CD4-positive, alpha-beta memory T cell (primary cell): ENCODE measurements around the gene NOS1. TPM values are rescaled to one million over a fixed set of nuclear protein-coding genes. Genes with fewer than 3 reads are reported as not detected.

ENCODE experiments used
- CTCF ChIA-PET: fragments of 350-600 bp; sonication (Branson Sonifier 250); formaldehyde crosslinking; loops from one replicate; lab custom pipeline; 2021; ENCODE audit warnings: inconsistent platforms; ENCODE audit not compliant: partially characterized antibody; lab: Charles Lee
- POLR2A ChIA-PET: fragments of 350-600 bp; sonication (Branson Sonifier 250); formaldehyde crosslinking; loops from one replicate; lab custom pipeline; 2021; ENCODE audit not compliant: partially characterized antibody; lab: Charles Lee
- DNase-seq, 5 donors: peaks; one replicate each; pipeline versions ENCODE4 v3.0.0 to v3.0.0-alpha.2; 2020 to 2022; ENCODE audit warnings: mixed read lengths in 1 of 5
- H3K27ac ChIP-seq: one replicate; pipeline ENCODE4 v1.7.0; 2013; ENCODE audit warnings: low read depth, low read length
- H3K27me3 ChIP-seq: 2 replicates; pipeline ENCODE4 v1.7.0; 2013; ENCODE audit warnings: mild to moderate bottlenecking, low read length, moderate library complexity; ENCODE audit not compliant: insufficient read depth
- H3K36me3 ChIP-seq: 2 replicates; pipeline ENCODE4 v1.7.0; 2013; ENCODE audit warnings: mild to moderate bottlenecking, low read length, moderate library complexity; ENCODE audit not compliant: insufficient read depth
- H3K4me1 ChIP-seq: 2 replicates; pipeline ENCODE4 v1.7.0; 2013; ENCODE audit warnings: mild to moderate bottlenecking, low read length, moderate library complexity; ENCODE audit not compliant: insufficient read depth
- H3K4me3 ChIP-seq, 2 donors: one replicate each; pipeline ENCODE4 v1.7.0; 2013; ENCODE audit warnings: low read length in 2 of 2, mild to moderate bottlenecking in 1 of 2
- H3K9me3 ChIP-seq, 2 donors: one replicate each; pipeline ENCODE4 v1.7.0; 2013; ENCODE audit warnings: low read length in 2 of 2, control low read depth in 1 of 2; ENCODE audit not compliant: control insufficient read depth in 1 of 2
- H3K27ac Mint-ChIP-seq, 7 donors: one replicate each; pipeline ENCODE4 v1.8.0; 2020 to 2021; ENCODE audit warnings: mixed read lengths in 7 of 7, mild to moderate bottlenecking in 6 of 7, inconsistent platforms in 3 of 7, moderate library complexity in 3 of 7
- H3K27me3 Mint-ChIP-seq, 2 donors: one replicate each; pipeline ENCODE4 v1.8.0; 2020 to 2021; ENCODE audit warnings: mixed read lengths in 2 of 2
- H3K36me3 Mint-ChIP-seq, 2 donors: one replicate each; pipeline ENCODE4 v1.8.0; 2020 to 2021; ENCODE audit warnings: mixed read lengths in 2 of 2, inconsistent platforms in 1 of 2, mild to moderate bottlenecking in 1 of 2
- H3K4me1 Mint-ChIP-seq, 4 donors: one replicate each; pipeline ENCODE4 v1.8.0; 2020 to 2021; ENCODE audit warnings: mixed read lengths in 4 of 4, mild to moderate bottlenecking in 1 of 4
- H3K4me3 Mint-ChIP-seq, 8 donors: one replicate each; pipeline ENCODE4 v1.8.0; 2020 to 2021; ENCODE audit warnings: mixed read lengths in 8 of 8, mild to moderate bottlenecking in 7 of 8, moderate library complexity in 6 of 8, inconsistent platforms in 3 of 8
- H3K9me3 Mint-ChIP-seq, 8 donors: one replicate each; pipeline ENCODE4 v1.8.0; 2020 to 2021; ENCODE audit warnings: mixed read lengths in 8 of 8, mild to moderate bottlenecking in 5 of 8, inconsistent platforms in 3 of 8, moderate library complexity in 1 of 8
- intact Hi-C: fragments of 100-400 bp; cut with micrococcal nuclease; formaldehyde crosslinking; loops from one replicate; pipeline ENCODE4 v1.15.1; 2023
- polyA plus RNA-seq, 2 donors: library from polyadenylated mRNA; unstranded; fragments of 300-500 nt; fragmentation: Illumina TruSeq; gene quantifications; one replicate each; pipeline ENCODE4 v1.2.3, GENCODE V29; 2021
- total RNA-seq, 2 experiments: library from RNA; stranded (reverse); gene quantifications; one replicate each; pipeline ENCODE4 v1.2.3, GENCODE V29; 2021

The NOS1 gene
- total and polyA plus RNA-seq, 4 experiments from 2014 or later, result not detected

GRCh38 chr12:117298191-117298590, 63.2 kb downstream of the NOS1 start:
- ChIA-PET CTCF (no interaction called here), POLR2A (no interaction called here)
- Mint-ChIP-seq H3K27me3 (peaks cover 3 to 4% of the 10 kb centered on the region in 2 donors), H3K36me3 (no peaks in the 10 kb centered on the region), H3K4me3 (no peak overlapping the region), H3K27ac (no peak overlapping the region), H3K4me1 (no peaks in the 10 kb centered on the region), H3K9me3 (peaks cover 0 to 10% (median 5%) of the 10 kb centered on the region in 8 donors)
- Histone ChIP-seq H3K4me3 (no peak overlapping the region), H3K36me3 (no peaks in the 10 kb centered on the region), H3K27ac (no peak overlapping the region), H3K9me3 (no peaks in the 10 kb centered on the region), H3K4me1 (no peaks in the 10 kb centered on the region), H3K27me3 (no peaks in the 10 kb centered on the region)
- intact Hi-C loops, result no loop called here
- no peak for DNase-seq

DNA sequence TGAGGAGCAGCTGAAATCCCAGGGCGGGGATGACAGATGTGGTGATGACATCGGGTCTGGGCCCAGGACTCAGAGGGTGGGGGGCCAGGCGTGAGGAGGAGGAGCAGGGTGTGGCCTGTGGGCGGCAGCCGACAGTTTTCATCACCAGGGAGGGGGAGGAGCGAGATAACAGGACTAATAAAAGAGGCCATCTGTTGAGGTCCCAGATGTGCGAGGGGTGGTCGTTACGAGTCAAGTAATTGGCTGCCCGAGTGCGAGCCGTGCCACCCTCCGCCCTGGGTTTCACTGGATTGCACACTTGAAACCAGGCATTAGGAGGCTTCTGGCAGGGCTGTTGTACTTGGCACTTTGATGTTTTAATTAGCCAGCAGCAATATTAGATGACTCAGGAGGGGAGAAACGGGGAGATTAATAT, 67.2 kb downstream of the NOS1 start:
- H3K4me1 Mint-ChIP-seq, result no peaks in the 10 kb centered on the region
- peaks cover 0 to 10% (median 5%) of the 10 kb centered on the region in 8 donors for H3K9me3 Mint-ChIP-seq
- no peaks in the 10 kb centered on the region for H3K36me3 Mint-ChIP-seq
- CTCF ChIA-PET, result no interaction called here
- Histone ChIP-seq H3K9me3 (no peaks in the 10 kb centered on the region), H3K27ac (no peak overlapping the region), H3K36me3 (no peaks in the 10 kb centered on the region), H3K4me1 (no peaks in the 10 kb centered on the region), H3K27me3 (no peaks in the 10 kb centered on the region), H3K4me3 (no peak overlapping the region)
- POLR2A ChIA-PET, result no interaction called here
- H3K4me3 Mint-ChIP-seq, result no peak overlapping the region
- no peak overlapping the region for H3K27ac Mint-ChIP-seq
- DNase-seq, result no peak
- H3K27me3 Mint-ChIP-seq, result peaks cover 3 to 7% of the 10 kb centered on the region in 2 donors
- intact Hi-C loops, result no loop called here

- peaks cover 3 to 7% of the 10 kb centered on the region in 2 donors for H3K27me3 Mint-ChIP-seq
These were observed 67.9 kb downstream of the NOS1 start for GRCh38 chr12:117293510-117293909.

DNA sequence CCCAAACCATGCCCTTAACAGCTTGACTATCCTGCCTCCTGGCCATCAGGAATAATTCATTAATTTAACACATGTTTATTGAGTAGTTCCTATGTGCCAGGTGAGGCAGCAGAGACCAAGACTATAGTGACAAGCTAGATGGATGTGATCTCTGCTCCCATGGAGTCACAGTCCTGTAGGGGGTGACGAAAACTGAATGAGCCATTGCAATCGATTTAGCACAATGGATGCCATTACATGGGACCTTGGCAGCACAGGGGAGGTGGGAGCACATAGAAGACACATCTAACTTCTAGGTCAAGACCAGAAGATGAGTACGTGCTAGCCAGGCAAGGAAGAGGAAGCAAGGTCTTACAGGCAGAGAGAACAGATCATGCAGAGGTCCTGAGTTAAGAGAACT, 68.7 kb downstream of the NOS1 start:
- no peak for DNase-seq
- intact Hi-C loops, result no loop called here
- Histone ChIP-seq H3K4me1 (no peaks in the 10 kb centered on the region), H3K27ac (no peak overlapping the region), H3K36me3 (no peaks in the 10 kb centered on the region), H3K9me3 (no peaks in the 10 kb centered on the region), H3K4me3 (no peak overlapping the region), H3K27me3 (no peaks in the 10 kb centered on the region)
- Mint-ChIP-seq H3K4me1 (no peaks in the 10 kb centered on the region), H3K27me3 (peaks cover 1 to 7% of the 10 kb centered on the region in 2 donors), H3K27ac (no peak overlapping the region), H3K4me3 (no peak overlapping the region), H3K36me3 (no peaks in the 10 kb centered on the region), H3K9me3 (peaks cover 0 to 10% (median 5%) of the 10 kb centered on the region in 8 donors)
- CTCF ChIA-PET, result no interaction called here
- POLR2A ChIA-PET, result no interaction called here

More at GRCh38 chr12:117293510-117293909, 67.9 kb downstream of the NOS1 start:
- Mint-ChIP-seq H3K27ac (no peak overlapping the region), H3K4me1 (no peaks in the 10 kb centered on the region), H3K4me3 (no peak overlapping the region), H3K36me3 (no peaks in the 10 kb centered on the region), H3K9me3 (peaks cover 0 to 10% (median 5%) of the 10 kb centered on the region in 8 donors)
- Histone ChIP-seq H3K4me1 (no peaks in the 10 kb centered on the region), H3K9me3 (no peaks in the 10 kb centered on the region), H3K27me3 (no peaks in the 10 kb centered on the region), H3K4me3 (no peak overlapping the region), H3K36me3 (no peaks in the 10 kb centered on the region), H3K27ac (no peak overlapping the region)
- POLR2A ChIA-PET, result no interaction called here
- CTCF ChIA-PET, result no interaction called here
- DNase-seq, result no peak
- intact Hi-C loops, result no loop called here

DNA sequence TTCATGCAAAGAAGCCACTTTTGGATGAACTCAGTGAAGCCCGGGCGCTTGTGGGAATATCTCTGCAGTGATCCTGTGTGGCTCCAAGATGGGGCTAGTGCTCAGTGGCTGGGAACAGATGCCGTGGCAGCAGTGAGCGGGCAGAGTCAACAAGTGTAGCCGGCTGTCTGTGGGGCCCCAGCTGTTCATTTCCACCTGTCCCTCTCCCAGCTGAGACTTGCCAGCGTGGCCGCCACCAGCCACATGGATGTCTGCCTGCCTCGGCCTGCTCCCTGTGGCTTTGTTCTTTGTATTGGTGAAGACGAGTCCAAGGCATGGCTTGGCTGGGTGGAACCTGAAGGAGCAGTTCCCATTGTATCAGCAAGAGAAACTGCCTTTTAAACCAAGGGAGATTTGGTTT, 77.3 kb downstream of the NOS1 start:
- H3K36me3 ChIP-seq, result no peaks in the 10 kb centered on the region
- no peaks in the 10 kb centered on the region for H3K9me3 ChIP-seq
- no peaks in the 10 kb centered on the region for H3K27me3 ChIP-seq
- intact Hi-C loops, result no loop called here
- Mint-ChIP-seq H3K9me3 (peaks cover 0 to 8% (median 2%) of the 10 kb centered on the region in 8 donors), H3K27me3 (peaks cover 0 to 19% of the 10 kb centered on the region in 2 donors), H3K4me3 (no peak overlapping the region), H3K27ac (no peak overlapping the region), H3K4me1 (no peaks in the 10 kb centered on the region), H3K36me3 (no peaks in the 10 kb centered on the region)
- no peak overlapping the region for H3K4me3 ChIP-seq
- CTCF ChIA-PET, result no interaction called here
- POLR2A ChIA-PET, result no interaction called here
- no peak for DNase-seq
- no peaks in the 10 kb centered on the region for H3K4me1 ChIP-seq
- H3K27ac ChIP-seq, result no peak overlapping the region

GRCh38 chr12:117282490-117282889, 78.9 kb downstream of the NOS1 start:
- H3K4me3 ChIP-seq, result no peak overlapping the region
- POLR2A ChIA-PET, result no interaction called here
- no peaks in the 10 kb centered on the region for H3K27me3 ChIP-seq
- Mint-ChIP-seq H3K36me3 (no peaks in the 10 kb centered on the region), H3K27me3 (peaks cover 0 to 19% of the 10 kb centered on the region in 2 donors), H3K4me1 (no peaks in the 10 kb centered on the region), H3K4me3 (no peak overlapping the region), H3K9me3 (peaks cover 0 to 8% (median 2%) of the 10 kb centered on the region in 8 donors), H3K27ac (no peak overlapping the region)
- no peak for DNase-seq
- no peaks in the 10 kb centered on the region for H3K9me3 ChIP-seq
- intact Hi-C loops, result no loop called here
- no peaks in the 10 kb centered on the region for H3K36me3 ChIP-seq
- H3K27ac ChIP-seq, result no peak overlapping the region
- CTCF ChIA-PET, result no interaction called here
- no peaks in the 10 kb centered on the region for H3K4me1 ChIP-seq

DNA sequence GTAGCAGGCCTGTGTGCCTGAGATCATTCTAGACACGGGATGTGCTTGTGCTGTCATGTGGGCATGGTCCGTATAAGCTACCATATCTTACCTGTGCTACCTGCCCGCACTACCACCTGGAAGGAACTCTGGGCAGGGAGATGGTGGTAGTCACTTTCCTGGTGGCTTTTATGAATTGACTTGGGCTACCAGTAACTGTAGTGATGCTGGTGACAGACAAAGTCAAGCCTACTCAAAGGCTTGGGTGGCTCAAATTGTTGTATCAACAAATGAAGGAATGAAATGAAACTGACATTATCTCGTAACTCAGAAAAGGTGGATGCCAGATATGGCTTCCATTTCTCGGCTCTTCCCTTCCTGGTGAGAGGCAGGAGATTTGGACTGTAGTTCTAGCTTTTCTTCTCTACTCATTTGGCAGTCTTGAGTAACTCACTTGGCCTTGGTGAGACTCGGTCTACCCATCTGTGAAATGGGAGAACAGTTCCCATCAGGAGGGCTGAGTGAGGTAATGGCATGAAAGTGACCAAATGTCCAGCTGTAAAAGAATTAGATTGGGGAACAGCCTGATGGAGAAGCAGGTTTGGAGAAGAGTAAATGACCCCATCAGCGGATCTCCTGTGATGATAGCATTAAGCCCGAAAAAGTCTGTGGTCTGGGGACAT, 81.3 kb downstream of the NOS1 start:
- Mint-ChIP-seq H3K27ac (peak overlapping the region in 1 of 7 donors; percentile 42), H3K4me3 (no peak overlapping the region), H3K36me3 (no peaks in the 10 kb centered on the region), H3K27me3 (peaks cover 2 to 20% of the 10 kb centered on the region in 2 donors), H3K9me3 (peaks cover 0 to 8% (median 3%) of the 10 kb centered on the region in 8 donors), H3K4me1 (no peaks in the 10 kb centered on the region)
- Histone ChIP-seq H3K4me3 (no peak overlapping the region), H3K36me3 (no peaks in the 10 kb centered on the region), H3K27ac (no peak overlapping the region), H3K9me3 (no peaks in the 10 kb centered on the region), H3K27me3 (no peaks in the 10 kb centered on the region), H3K4me1 (no peaks in the 10 kb centered on the region)
- POLR2A ChIA-PET, result no interaction called here
- DNase-seq, result no peak
- CTCF ChIA-PET, result no interaction called here
- intact Hi-C loops, result no loop called here
